ENCODE measurements around the gene DLG5.

DNA sequence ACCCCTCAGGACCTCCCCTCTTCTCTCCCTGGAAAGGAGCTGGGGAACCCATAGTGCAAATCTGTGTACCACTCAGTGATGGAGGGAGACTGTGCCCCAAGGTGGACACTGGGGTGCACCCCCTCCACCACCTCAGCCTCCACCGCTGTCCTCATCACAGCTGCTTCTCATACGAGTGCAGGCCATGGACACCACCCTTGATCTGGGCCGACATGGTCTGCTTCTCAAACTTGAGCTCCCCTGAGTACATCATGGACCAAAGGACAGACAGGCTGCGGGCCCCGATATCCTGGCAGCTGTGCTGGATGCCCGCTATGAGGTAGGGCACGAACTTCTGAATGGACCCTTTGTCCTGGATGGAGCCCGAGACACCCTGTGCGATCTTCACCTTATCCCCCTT, 146.4 kb downstream of the DLG5 start:
- TF ChIP-seq, protein P1, sequence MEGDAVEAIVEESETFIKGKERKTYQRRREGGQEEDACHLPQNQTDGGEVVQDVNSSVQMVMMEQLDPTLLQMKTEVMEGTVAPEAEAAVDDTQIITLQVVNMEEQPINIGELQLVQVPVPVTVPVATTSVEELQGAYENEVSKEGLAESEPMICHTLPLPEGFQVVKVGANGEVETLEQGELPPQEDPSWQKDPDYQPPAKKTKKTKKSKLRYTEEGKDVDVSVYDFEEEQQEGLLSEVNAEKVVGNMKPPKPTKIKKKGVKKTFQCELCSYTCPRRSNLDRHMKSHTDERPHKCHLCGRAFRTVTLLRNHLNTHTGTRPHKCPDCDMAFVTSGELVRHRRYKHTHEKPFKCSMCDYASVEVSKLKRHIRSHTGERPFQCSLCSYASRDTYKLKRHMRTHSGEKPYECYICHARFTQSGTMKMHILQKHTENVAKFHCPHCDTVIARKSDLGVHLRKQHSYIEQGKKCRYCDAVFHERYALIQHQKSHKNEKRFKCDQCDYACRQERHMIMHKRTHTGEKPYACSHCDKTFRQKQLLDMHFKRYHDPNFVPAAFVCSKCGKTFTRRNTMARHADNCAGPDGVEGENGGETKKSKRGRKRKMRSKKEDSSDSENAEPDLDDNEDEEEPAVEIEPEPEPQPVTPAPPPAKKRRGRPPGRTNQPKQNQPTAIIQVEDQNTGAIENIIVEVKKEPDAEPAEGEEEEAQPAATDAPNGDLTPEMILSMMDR (IDR thresholded peaks at IDR 0.05), result no peak
- TF ChIP-seq POLR2A (IDR thresholded peaks at IDR 0.05), result no peak

Data from prostate gland (tissue), 2 donors.